GM12873 (cell line): ENCODE results near the gene A1BG.

Source experiments
- TF ChIP-seq, protein P1 (sequence below): IDR thresholded peaks from 2 replicates; pipeline ENCODE4 v1.5.1; 2012; ENCODE audit warnings: low read depth, mild to moderate bottlenecking, moderate library complexity, low read length, control low read depth; ENCODE audit not compliant: insufficient read depth; ENCODE audit errors: missing control alignments

The A1BG gene

DNA sequence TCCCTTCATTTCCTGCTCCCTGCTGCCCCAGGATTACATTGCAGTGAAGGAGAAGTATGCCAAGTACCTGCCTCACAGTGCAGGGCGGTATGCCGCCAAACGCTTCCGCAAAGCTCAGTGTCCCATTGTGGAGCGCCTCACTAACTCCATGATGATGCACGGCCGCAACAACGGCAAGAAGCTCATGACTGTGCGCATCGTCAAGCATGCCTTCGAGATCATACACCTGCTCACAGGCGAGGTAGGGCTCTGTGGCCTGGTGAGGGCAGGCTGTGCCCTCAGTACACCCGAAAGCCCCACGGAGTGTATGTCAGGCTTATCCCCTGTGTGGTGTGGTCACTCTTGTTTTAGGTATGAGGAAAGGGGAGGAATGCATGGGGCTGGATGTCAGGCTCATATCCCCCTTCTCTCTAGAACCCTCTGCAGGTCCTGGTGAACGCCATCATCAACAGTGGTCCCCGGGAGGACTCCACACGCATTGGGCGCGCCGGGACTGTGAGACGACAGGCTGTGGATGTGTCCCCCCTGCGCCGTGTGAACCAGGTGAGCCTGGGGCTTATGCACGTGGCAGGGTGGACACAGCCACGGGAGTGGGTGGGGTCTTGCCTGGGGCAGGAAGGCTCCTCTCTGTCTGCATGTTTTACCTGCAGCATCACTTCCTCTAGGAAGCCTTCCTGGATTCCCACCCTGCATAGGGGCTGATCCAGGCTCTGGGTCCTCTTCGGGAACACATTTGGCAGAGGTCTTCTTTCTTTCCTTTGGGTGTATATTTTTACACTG lies 39.8 kb upstream of the A1BG start:
- TF ChIP-seq, protein P1, sequence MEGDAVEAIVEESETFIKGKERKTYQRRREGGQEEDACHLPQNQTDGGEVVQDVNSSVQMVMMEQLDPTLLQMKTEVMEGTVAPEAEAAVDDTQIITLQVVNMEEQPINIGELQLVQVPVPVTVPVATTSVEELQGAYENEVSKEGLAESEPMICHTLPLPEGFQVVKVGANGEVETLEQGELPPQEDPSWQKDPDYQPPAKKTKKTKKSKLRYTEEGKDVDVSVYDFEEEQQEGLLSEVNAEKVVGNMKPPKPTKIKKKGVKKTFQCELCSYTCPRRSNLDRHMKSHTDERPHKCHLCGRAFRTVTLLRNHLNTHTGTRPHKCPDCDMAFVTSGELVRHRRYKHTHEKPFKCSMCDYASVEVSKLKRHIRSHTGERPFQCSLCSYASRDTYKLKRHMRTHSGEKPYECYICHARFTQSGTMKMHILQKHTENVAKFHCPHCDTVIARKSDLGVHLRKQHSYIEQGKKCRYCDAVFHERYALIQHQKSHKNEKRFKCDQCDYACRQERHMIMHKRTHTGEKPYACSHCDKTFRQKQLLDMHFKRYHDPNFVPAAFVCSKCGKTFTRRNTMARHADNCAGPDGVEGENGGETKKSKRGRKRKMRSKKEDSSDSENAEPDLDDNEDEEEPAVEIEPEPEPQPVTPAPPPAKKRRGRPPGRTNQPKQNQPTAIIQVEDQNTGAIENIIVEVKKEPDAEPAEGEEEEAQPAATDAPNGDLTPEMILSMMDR, result no peak

DNA sequence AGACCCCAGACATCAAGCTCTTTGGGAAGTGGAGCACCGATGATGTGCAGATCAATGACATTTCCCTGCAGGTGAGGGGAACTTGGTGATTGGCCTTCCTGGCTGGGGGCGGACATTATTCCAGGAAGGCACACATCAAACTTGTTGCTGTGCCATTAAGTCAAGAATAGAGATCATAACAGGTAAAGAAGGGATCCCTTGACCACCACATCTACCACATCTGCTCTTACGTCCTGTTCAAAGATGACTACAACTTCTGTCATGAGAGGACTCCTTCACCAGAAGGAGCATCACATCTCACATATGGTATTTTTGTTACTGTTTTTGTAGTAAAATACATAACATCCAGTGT lies 34.9 kb upstream of the A1BG start:
- TF ChIP-seq, protein P1, result no peak

DNA sequence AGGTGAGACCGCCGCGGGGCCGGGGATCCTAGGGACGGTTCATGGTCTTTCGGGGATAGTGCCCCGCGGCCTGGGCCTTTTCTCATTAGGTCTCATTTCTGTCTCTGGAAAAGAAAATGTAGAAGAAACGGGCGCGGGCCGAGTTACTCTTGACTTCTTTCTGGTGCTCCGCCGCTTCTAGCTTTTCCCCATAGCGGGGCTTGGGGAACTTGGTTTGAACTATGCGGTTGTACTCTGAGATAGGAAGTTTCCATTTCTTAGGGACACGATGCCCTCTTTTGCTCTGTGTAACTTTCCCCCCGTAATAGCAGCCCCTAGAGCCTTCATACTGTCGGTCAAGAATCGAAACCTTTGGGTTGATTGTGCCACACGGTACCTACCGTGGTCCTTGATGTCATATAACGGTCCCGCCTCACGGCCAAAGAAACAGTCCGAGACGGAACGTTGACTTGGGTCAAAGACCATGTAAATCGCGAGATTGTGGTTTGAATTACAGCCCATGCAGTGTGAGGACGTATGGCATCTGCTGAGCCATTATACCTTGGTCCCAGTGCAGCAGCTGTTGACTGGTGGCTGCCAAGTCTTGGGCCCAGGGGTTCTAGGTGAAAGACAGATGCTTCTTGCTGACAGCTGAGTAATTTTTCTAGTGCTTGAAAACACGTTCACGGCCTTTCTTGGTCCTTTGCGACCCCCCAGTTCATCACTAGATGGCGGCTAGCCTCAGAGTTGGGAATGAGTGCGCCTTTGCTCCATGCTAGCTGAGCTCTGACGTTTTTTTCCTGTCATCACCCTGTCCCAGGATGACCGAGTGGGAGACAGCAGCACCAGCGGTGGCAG lies 34.3 kb upstream of the A1BG start:
- TF ChIP-seq, protein P1, result no peak

DNA sequence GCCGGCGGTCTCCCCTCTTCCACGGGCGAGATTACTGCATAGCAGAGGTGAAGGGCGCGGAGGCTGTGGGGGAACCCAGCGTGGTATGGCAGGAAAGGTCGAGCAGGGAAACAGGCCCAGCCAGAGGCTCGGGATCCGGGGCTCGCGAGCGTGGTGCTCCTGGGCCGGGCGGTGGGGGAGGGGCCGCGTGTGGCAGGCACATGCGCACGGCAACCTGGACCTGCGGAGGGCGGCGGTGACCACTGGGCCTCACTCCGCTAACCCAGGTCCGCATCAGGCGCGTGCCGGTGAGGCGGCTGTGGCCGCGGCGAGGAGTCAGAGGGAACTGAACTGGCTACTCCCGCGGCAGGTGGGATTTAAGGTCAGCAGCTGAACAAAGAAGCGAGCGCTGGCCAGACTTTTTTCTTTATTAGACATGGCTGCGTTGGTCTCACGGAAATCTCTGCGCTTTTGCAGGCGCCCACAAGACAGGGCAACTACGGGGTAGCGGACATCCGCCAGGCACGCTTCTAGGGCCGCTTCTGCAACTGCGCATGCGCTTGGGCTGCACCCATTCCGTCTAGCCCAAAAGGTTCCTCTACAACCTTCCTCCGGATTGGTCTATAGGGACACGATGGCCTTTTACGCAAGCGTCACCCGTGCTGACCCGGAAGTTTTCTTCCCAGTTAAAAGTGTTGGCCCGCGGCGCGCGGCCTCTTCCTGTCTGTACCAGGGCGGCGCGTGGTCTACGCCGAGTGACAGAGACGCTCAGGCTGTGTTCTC lies 33.5 kb upstream of the A1BG start, which contains the start of gene RPS5:
Gene RPS5, plus strand, starts transcription at position 694 of the 762 bp plus-strand sequence. CDS start 869 bp downstream, outside the sequence.
- TF ChIP-seq, protein P1, result no peak

DNA sequence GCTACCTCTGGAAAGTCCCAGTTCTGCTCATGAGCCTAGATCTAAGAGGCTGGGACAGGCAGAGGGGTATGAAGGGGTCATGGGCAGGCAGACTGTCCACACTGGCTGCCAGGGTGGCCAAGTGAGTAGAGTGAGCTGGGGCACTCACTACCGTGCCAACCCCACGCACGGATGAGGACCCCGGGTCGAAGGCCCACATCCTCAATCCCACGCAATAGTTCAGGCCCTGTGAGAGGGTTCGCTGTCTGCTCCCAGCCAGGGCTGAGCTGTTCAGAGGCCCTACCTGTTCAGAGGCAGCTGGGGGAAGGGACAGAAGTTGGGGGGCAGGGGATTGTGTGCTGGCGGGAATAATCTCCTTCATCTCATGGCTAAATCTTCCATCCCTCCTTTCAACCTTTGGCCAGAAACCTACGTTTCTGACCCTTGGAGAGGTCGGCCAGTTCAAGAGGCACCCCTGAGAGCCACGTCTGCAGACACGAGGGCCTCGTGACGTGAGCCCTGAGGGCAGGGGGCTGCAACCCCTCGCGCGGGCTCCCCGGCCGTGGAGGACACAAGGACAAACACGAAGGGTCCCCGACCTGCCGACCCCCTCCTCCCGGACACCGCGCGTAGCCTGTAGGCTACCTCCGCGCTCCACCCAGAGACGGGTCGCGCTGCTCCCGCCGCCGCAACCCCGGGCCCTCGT lies 32.7 kb upstream of the A1BG start:
- TF ChIP-seq, protein P1, result no peak

DNA sequence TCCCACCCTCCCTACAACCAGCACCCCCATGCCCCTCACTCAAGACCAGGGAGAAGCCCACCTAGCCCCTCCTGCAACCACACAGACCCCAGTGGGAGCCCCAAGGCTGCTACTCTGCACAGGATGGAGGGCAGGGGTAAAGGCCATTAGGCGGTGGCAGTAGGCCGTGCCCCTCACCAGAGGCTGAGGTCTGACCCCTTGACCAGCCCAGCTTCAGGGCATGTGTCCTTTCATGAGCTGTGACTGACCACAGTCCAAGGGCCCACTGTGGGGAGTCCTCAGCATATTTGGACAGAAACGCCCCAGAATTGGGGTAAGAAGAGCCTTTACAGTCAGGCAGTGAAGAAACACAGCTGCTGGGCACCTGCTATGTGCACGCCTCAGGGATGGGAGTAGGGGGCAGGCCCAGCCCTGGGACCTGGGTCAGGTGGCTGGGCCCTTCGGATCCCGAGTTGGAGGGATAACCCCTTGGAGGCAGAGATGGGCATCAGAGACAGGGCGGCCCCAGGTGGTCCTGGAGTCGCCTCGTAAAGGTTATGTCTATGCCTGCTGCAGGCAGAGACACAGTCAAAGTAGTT lies 32.1 kb upstream of the A1BG start:
- TF ChIP-seq, protein P1, result no peak
